Fibroblast of gingiva (primary cell): Measurements from ENCODE around the gene FAM76A.
"Not testable (repeated sequence)": the region's sequence is repeated elsewhere in the genome, so short reads cannot be mapped to it uniquely, and the experiment has no call there.

ENCODE experiments used
- DNase-seq: peaks from one replicate; pipeline ENCODE4 v3.0.0-alpha.2; 2011; ENCODE audit warnings: low read depth

The FAM76A gene

DNA sequence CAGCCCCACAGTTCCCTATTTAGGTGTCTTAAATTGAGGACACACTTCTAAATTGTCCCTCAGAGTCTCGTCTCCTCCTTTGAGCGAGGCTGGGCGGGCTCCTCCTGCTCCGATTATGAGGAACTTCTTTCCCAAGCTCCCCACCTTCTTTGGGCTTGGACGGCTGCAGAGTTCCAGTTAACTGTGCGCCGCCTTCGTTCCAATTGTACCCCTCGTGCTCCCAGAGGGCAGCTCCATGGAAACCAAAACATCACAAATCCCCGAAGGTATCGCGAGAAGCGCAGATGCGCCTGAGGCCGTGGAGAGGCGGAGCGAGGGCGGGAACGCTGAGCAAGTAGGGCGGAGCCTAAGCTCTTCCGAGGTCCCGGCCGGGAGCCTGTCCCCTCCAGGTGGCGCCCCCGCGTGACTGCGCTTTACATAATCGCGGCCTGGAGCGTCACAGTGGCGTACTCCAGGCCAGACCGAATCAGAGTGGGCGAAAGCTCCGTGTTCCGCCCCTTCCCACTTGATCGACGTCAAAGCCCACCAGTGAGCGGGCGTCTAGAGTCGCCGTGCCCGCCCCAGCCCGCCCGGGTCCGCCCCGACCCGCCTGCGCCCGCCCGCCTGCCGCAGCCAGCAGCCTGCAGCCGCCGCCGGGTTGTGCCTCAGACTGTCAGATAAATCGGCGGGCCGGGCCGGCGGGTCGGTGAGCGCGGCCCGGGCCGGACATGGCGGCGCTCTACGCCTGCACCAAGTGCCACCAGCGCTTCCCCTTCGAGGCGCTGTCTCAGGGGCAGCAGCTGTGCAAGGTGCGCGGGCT is at the start of gene FAM76A:
Gene FAM76A, plus strand, starts transcription at position 588 of the 799 bp plus-strand sequence. Its CDS starts 120 bp downstream, at position 708.
- DNase-seq: peak; percentile 99

DNA sequence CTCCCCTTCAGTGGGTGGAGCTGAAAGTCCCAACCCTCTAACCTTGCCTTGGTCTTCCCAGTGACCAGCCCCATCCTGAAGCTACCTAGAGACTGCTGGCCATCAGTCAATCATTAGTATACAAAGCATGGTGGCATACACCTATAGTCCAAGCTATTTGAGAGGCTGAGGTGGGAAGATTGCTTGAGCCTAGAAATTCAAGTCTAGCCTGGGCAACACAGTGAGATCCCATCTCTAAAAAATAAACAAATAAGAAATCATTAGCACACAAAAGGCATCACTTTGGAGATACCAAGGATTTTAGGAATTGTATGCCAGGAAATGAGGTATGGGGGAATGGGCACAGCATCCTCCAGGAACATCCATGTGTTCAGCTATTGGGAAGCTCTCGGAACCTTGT is 49.4 kb upstream of the FAM76A start:
- no peak for DNase-seq

DNA sequence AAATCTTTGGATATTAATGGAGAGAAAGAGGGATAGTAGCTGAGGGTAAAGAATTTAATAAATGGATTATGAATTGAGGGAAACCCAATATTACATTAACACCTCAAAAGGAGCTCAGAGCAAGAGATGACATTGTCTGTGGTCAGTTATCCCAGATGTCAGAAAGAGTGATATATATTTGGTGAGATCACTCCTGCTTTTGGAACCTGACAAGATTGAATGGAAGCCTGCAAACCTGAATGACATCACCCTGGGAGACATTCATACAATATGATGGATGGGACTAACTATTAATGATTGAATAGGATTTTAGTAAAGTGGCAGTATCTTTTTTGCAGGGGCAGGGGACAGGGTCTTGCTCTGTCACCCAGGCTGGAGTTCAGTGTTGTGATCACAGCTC is 47.0 kb upstream of the FAM76A start:
- DNase-seq: no peak

DNA sequence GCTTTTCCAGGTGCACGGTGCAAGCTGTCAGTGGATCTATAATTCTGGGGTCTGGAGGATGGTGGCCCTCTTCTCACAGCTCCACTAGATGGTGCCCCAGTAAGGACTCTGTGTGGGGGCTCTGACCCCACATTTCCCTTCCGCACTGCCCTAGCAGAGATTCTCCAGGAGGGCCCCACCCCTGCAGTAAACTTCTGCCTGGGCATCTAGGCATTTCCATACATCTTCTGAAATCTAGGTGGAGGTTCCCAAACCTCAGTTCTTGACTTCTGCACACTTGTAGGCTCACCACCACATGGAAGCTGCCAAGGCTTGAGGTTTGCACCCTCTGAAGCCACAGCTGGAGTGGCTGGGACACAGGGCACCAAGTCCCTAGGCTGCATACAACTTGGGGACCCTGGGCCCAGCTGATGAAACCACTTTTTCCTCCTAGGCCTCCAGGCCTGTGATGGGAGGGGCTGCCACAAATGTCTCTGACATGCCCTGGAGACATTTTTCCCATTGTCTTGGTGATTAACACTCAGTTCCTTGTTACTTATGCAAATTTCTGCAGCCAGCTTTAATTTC is 45.5 kb upstream of the FAM76A start:
- not testable (repeated sequence) for DNase-seq

DNA sequence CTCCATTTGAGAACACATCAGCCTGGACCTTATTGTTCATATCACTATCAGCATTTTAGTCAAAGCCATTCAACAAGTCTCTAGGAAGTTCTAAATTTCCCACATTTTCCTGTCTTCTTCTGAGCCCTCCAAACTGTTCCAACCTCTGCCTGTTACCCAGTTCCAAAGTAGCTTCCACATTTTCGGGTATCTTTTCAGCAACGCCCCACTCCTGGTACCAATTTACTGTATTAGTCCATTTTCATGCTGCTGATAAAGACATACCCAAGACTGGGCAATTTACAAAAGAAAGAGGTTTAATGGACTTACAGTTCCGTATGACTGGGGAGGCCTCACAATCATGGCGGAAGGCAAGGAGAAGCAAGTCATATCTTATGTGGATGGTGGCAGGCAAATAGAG is 44.2 kb upstream of the FAM76A start:
- not testable (repeated sequence) for DNase-seq

DNA sequence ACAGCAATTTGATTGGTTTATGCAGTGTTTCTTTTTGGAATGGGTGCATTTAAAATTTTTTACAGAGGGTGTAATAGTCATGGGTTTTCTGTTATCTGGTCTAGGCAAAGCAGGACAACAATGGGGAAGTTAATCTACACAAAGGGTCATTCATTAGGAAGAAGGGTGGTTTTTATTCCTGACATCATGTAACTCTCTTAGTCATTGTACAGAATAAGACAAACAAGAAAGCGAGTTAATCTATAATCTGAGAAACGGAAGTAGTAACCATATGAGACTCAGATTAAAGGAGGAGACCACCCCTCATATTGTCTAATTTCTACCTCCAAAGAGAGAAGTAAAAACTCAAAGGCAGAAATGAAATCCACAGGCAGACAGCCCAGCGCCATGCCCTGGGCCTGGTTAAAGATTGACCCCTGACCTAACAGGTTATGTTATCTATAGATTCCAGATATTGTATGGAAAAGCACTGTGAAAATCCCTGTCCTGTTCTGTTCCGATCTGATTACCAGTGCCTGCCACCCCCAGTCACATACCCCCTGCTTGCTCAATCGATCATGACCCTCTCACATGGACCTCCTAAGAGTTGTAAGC is 43.3 kb upstream of the FAM76A start:
- no peak for DNase-seq

DNA sequence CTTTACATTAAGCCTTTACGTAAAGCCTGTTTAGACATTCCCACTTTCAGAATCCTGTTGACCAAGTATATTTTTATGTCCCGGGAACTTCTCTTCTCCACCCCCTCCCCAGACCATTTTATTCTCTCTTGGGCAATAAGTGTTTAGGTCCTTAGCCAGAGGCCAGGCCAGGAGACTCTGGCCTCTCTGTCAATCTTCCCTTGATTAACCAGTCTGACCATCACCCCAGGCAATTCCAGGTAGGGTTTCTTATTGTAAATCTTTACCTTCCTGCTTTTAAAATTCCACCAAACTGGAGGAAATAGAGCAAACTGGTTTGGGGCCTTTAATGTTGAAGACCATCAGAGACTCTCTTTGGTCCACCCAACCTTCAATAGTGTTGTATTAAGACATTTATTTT is 41.6 kb upstream of the FAM76A start:
- DNase-seq: no peak

DNA sequence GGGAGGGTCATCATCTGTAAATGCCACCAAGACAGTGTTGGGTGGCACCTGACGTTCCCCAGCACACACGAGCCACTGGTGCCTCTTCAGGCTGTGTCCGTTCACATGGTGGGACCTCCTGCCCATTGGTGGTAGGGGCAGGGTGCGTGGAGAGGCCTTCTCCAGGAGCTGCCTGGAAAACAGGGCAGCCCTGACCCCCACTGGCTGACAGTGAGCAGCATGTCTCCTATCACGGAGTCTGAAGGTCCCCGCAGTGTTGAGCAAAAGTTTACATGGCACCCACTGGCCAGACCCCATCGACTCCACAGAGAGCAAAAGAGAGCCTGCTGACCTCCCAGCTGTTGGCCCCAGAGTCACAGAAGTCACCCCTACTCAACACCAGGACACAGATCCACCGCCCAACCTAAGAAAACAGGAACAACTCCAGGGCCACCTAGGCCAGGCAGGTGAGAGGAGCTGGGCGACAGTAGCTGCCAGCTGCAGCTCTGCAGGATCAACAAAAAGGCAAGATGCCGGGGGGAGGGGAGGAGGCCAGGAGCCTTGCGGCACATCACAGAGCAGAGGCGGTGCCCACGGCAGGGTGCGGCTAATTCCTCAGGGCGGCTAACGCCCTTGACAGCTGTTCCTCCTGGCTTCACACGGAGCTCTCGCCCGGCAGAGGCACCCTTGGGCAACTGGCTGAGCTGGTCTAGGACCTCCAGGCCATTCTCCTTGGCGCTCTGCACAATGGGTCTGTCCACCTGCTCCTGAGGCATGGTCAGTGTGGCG is 39.4 kb upstream of the FAM76A start:
- no peak for DNase-seq

DNA sequence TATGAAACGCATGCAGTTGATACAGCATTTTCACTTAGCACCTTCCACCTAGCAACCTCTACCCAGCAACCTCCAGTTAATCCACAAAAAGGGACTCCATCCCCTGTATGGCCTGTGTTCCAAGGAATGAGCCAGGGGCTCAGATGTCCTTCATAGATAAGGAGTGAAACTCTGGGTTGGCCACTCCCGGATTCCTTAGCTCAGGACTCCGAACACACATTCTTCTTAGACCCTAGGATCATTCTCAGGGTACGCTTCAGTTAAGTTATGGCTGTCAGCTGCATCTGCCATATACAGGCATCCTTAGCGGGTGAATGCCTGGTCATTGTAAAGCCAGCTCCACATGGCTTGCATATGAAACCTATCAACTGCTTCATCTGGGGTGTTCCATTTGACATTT is 37.9 kb upstream of the FAM76A start:
- no peak for DNase-seq

DNA sequence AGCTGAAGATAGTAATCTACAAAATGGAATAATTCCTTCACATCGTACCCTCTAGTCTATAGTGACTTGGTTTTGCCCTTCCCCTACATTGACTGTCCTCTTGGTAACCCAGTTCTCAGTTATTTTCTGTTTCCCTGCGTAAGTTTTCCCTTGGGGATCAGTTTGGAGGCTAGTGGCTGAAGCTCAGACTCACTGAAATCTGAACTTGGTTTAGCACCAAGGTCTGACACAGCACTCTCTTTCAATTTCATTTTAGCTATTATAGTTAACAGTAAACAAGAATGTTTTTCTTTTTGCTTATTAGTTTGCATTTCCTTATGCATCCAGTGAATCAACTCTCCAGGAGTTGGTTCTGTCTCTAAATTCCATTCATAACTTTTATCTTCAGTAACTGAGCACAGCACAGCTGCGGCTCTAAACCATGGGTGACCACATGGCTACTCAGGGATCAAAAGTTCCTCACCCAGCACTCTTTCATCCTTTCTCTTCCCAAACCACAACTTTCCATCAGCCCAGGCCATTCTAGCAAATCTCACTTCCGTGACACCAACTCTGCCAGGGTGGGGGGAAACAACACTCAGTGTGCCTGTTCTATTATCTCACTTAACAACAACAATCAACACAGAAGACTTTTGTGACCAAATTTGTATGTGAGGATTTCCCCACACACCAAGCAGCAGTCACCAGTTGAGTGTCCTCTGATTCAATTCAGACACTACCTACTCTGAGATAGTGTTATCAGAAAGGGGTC is 36.2 kb upstream of the FAM76A start:
- peak; percentile 56 for DNase-seq

DNA sequence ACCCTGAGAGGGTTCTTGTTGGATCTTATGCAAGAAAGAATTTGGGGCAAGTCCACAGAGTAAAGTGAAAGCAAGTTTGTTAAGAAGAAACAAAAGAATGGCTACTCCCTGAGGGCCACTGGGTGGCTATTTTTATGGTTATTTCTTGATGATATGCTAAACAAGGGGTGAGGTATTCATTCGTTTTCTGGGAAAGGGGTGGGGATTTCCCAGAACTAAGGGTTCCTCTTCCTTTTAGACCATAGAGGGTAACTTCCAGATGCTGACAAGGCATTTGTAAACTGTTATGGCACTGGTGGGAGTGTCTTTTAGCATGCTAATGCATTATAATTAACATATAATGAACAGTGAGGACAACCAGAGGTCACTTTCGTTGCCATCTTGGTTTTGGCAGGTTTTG is 35.6 kb upstream of the FAM76A start:
- DNase-seq: no peak

DNA sequence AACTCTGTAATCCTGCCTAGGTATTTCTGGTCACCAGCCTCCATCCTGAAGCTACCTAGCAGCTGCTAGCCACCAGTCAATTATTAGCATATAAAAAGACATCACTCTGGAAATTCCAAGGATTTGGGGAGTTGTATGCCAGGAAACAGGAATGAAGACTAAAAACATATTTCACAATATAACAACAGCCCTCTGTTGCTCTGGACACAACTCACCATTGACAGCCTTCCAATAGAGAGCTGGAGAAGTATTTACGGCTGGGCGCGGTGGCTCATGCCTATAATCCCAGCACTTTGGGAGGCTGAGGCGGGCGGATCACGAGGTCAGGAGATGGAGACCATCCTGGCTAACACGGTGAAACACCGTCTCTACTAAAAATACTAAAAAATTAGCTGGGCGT is 28.9 kb upstream of the FAM76A start:
- not testable (repeated sequence) for DNase-seq

DNA sequence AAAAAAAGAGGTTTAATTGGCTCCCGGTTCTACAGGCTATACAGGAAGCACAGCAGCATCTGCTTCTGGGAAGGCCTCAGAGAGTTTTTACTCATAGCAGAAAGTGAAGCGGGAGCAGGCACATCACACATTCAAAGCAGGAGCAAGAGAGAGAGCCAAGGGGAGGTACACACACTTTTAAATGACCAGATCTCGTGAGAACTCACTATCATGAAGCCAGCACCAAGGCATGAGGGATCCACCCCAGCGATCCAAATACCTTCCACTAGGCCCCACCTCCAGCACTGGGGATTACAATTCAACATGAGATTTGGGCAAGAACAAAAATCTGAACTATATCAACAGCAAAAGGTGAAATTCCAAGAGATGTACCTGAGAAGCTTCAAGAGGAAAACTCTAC is 20.8 kb upstream of the FAM76A start:
- DNase-seq: no peak

DNA sequence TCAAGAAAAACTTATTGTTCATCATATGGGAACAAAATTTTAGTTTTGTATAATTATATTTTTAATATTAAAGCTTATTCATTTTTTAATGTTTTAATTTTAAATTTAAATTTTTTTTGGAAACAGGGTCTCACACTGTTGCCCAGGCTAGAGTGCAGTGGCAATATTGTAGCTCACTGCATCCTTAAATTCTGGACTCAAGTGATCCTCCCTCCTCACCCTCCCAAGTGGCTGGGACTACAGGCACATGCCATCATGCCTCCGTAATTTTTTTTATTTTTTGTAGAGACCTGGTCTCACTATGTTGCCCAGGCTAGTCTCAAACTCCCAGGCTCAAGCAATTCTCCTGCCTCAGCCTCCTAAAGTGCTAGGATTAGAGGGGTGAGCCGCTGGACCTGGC is 20.2 kb upstream of the FAM76A start:
- DNase-seq: no peak

DNA sequence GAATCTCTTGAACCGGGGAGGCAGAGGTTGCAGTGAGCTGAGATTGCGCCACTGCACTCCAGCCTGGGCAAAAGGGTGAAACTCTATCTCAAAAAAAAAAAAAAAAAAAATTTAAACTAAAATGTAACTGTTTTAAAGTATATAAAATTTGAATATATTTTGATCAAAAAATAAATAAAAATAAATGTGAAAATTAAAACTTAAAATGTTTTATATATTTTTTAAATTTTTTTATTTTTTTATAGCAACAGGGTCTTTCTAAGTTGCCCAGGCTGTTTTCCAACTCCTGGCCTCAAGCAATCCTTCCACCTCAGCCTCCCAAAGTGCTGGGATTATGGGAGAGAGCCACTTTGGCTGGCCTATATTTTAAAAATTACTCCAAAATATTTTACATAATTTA is 15.2 kb upstream of the FAM76A start:
- DNase-seq: no peak

DNA sequence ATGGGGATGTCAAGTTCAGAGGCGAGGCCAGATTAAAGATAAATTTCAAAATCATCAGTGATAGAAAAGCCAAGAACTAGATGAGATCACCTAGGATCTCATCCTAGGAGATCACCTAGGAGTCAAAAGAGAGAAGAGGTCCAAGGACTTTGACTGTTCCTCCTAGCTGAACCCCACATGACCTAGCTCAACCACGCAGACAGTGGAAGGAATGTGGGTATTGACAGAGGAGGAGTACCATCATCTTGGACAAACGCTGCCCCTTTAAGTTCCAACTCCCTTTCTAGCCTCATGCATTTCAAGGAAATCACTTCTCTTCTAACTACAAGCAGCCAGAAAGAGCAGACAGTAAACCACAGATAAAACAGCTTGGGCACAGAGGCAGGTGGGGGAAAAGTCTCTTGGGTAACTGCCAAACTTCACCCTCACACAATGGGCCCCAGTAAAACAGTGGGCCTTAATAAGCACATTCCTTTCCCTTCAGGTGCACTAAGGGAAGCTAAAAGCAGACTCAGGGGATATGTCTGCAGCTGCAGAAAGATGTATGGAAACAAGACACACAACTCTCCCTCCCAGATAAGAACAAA is 12.5 kb upstream of the FAM76A start:
- no peak for DNase-seq

DNA sequence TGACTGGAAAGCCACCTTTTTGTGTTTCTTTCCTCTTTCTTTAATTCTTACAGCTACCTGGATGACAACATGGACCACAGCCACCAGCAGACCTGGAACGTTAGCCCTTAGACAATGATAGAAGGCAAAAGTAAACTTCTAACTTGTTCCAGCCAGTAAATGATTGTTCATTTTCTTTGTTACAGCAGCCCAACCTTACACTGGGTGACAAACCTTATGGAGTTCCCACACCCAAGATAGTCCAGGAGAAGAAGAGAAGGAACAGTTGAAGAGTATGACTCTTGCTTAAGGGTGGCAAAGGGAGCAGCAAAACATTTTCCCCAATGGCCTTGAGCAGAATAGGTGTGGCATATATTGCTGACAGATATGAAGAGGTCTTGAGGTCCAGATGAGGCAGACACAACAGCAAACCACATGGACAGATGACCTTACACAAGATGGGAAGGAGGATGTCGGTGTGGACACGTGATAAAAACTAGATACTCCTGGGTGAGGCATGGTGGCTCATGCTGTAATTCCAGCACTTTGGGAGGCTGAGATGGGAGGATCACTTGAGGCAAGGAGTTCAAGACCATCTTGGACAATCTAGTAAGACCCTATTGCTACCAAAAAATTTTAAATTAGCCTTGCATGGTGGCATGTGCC is 11.8 kb upstream of the FAM76A start:
- no peak for DNase-seq

DNA sequence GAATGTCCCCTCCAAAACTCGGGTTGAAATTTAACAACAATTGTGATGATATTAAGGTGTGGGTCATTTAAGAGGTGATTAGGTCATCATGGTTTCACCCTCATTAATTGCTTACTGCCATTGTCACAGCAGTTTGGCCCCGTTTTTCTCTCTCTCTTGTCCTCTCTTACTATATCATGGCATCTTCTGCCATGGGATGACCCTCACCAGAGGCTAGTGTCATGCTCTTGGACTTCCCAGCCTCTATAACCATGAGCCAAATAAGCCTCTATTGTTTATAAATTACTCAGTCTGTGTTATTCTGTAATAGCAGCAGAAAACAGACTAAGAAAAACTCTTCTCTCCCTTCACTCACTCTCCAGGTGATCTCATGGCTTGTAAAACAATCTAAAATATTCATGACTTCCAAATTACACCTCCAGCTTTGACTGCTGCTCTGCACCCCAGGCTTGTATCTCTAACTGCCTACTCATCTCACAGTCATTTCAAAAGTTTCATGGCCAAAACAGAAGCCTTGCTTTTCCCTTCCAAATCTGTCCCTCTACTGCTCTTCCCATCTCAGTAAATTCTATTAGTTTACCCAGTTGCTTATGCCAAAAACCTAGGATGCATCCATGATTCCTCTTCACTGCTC is 9.4 kb upstream of the FAM76A start:
- DNase-seq: no peak

DNA sequence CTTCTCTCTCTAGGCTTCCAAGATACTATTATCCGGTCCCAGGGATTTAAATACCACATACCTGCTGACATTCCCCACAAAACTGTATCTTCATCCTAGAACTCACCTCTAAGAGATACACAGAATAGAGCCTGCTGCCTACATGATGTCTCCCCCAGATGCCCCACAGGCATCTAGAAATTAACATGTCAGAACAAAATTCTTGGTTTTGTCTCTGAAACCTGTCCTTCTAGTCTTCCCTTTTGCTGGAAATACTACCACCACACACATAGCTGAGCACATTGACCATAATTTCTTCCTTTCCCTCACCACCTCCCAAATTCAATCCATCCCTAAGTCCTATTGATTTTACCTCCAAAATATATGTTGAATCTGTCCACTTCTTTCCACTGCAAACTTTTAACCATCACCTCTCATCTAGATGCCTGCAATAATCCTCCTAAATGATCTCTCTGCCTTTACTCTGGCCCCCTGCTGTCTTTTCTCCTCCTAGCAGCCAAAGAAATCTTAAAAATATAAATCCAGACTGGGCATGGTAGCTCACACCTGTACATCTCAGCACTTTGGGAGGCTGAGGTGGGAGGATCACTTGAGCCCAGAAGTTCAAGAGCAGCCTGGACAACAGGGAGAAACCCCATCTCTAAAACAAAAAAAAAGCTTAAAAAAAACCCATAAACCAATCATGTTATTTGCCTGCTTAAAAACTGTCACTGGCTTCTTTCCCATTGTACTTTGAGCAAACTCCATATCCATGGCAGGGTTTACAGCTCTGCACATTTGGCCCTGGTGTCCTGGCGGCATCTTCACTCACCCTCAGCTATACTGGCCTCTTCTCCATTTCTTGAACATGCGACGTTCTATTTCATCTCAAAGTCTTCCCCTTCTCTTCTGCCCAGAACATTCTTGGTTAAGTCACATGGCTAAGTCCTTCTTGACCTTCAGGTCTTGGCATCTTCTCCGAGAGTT is 6.2 kb upstream of the FAM76A start:
- no peak for DNase-seq
